ENCODE results near the gene STOX2.

DNA sequence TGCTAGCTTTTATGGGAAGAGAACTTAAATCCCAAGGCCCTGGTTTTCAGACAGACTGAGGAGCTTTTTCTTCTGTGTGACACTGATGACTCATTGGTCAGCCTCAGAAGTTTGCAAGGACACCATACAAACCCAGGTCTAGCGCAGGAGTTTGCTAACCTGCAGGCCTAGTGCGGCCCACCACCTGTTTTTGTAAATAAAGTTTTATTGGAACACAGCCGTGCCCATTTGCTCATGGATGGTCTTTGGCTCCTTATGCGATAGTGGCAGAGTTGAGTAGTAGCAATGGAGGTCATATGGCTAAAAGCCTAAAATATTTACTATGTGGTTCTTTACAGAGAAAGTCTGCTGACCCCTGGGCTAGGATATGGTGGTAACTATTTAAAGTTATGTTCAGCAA lies 98.3 kb downstream of the STOX2 start:
- TF ChIP-seq GATA2 (IDR thresholded peaks at IDR 0.05; ENCODE audit: low read depth, low read length) (no peak), GATA3 (IDR thresholded peaks at IDR 0.05; ENCODE audit: low read depth, low read length) (no peak)

Data from SH-SY5Y (cell line).